NT2/D1 (cell line): Measurements from ENCODE around the gene HIPK3.

ENCODE experiments used
- DNase-seq: peaks from one replicate; pipeline ENCODE4 v3.0.0-alpha.2; 2011; ENCODE audit warnings: low read depth, low spot score
- H3K27me3 ChIP-seq: 2 replicates; pipeline ENCODE4 v1.6.0; 2011; ENCODE audit warnings: mild to moderate bottlenecking; ENCODE audit not compliant: insufficient read length, insufficient read depth
- H3K36me3 ChIP-seq: 2 replicates; pipeline ENCODE4 v1.6.1; 2011; ENCODE audit warnings: mild to moderate bottlenecking, low read length, mixed read lengths; ENCODE audit not compliant: insufficient read depth, insufficient read length
- H3K4me1 ChIP-seq: 2 replicates; pipeline ENCODE4 v1.5.1; 2011; ENCODE audit not compliant: insufficient read depth, insufficient read length
- H3K4me3 ChIP-seq: 2 replicates; pipeline ENCODE4 v1.5.1; 2011; ENCODE audit warnings: low read depth; ENCODE audit not compliant: insufficient read length
- H3K9ac ChIP-seq: 2 replicates; pipeline ENCODE4 v1.6.0; 2011; ENCODE audit warnings: low read depth; ENCODE audit not compliant: insufficient read length
- H3K9me3 ChIP-seq: 2 replicates; pipeline ENCODE4 v1.5.1; 2011; ENCODE audit warnings: mild to moderate bottlenecking, low read length; ENCODE audit not compliant: insufficient read depth
- SUZ12 ChIP-seq: IDR thresholded peaks from 2 replicates; pipeline ENCODE4 v1.6.1; 2011; ENCODE audit not compliant: insufficient read length, insufficient read depth; ENCODE audit errors: extremely low read depth
- YY1 ChIP-seq: IDR thresholded peaks from 2 replicates; pipeline ENCODE4 v1.6.1; 2011; ENCODE audit not compliant: insufficient read length, insufficient read depth
- ZNF274 ChIP-seq: IDR thresholded peaks from 2 replicates; pipeline ENCODE4 v1.6.1; 2011; ENCODE audit warnings: mild to moderate bottlenecking, low read depth, low read length

HIPK3 gene

GRCh38 chr11:33390944-33391892, 134.0 kb downstream of the HIPK3 start:
- no peak for DNase-seq
- Histone ChIP-seq H3K9ac (no peak overlapping the region), H3K9me3 (no peaks in the 10 kb centered on the region), H3K27me3 (no peaks in the 10 kb centered on the region), H3K36me3 (no peaks in the 10 kb centered on the region), H3K4me1 (no peaks in the 10 kb centered on the region), H3K4me3 (no peak overlapping the region)
- TF ChIP-seq ZNF274 (no peak), YY1 (no peak), SUZ12 (no peak)

DNA sequence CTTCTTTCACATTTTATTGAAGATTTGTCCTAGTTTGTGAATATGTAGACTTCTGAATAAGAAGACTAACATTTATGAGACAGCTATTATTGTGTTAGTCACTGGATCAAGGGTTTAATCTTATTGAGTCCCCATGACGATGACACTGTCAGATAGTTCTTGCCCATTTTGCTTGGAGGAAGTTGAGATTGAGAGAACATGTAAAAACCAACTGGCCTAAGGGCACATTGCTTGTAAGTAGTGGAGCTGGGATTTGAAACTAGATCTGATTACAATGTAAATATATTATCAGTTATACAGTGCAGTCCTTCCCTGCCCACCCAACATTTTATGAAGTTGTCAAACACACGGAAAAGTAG, 134.7 kb downstream of the HIPK3 start:
- DNase-seq, result no peak
- no peaks in the 10 kb centered on the region for H3K27me3 ChIP-seq
- no peaks in the 10 kb centered on the region for H3K36me3 ChIP-seq
- no peaks in the 10 kb centered on the region for H3K9me3 ChIP-seq
- H3K4me3 ChIP-seq, result no peak overlapping the region
- no peaks in the 10 kb centered on the region for H3K4me1 ChIP-seq
- TF ChIP-seq ZNF274, result no peak
- no peak for TF ChIP-seq SUZ12
- no peak for TF ChIP-seq YY1
- H3K9ac ChIP-seq, result no peak overlapping the region

- Histone ChIP-seq H3K9ac (no peak overlapping the region), H3K9me3 (no peaks in the 10 kb centered on the region), H3K4me1 (no peaks in the 10 kb centered on the region), H3K4me3 (no peak overlapping the region), H3K27me3 (no peaks in the 10 kb centered on the region), H3K36me3 (no peaks in the 10 kb centered on the region)
- TF ChIP-seq SUZ12 (no peak), ZNF274 (no peak), YY1 (no peak)
- DNase-seq, result no peak
These were observed 137.4 kb downstream of the HIPK3 start for GRCh38 chr11:33394431-33395109.

DNA sequence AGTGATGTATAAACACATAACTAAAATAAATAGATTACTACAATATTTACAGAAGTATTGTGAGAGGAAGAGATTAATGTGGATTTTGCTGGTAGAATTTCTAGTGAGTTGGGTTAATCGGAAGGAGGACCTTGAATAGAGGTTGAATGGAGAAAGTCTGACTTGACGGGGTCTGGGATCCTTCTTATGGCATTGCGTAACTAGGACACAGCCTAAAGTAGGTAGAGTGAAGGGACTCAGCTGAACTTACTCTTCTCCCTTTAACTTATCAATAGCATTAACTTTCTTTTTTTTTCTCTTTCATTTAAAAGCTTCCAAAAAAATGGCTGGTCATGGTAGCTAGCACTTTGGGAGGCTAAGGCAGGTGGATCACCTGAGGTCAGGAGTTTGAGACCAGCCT, 139.2 kb downstream of the HIPK3 start:
- Histone ChIP-seq H3K9ac (no peak overlapping the region), H3K4me3 (no peak overlapping the region), H3K4me1 (no peaks in the 10 kb centered on the region), H3K36me3 (no peaks in the 10 kb centered on the region), H3K9me3 (no peaks in the 10 kb centered on the region), H3K27me3 (no peaks in the 10 kb centered on the region)
- TF ChIP-seq SUZ12 (no peak), YY1 (no peak), ZNF274 (no peak)
- no peak for DNase-seq

DNA sequence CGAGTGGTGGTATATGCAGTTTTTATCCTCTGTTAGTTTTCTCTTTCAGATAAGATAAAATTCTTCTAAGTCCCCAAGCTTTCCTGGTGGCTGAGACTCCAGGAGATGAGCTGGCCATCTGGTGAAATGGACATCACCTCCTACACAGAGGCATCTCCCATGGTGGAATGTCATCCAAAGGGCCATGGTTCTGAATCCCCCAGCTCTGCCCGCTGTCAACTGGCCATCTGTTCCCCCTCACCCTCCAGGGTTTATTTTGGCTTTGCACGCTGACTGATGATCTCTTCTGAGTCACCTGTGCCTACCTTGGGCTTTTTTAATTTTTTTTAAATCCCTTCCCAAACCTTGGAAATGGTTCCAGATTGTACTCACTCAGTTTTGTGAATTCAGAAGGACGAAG, 142.2 kb downstream of the HIPK3 start:
- no peaks in the 10 kb centered on the region for H3K27me3 ChIP-seq
- TF ChIP-seq YY1 (no peak), SUZ12 (no peak), ZNF274 (no peak)
- no peak overlapping the region for H3K9ac ChIP-seq
- H3K36me3 ChIP-seq, result no peaks in the 10 kb centered on the region
- DNase-seq, result no peak
- no peaks in the 10 kb centered on the region for H3K9me3 ChIP-seq
- H3K4me3 ChIP-seq, result no peak overlapping the region
- no peaks in the 10 kb centered on the region for H3K4me1 ChIP-seq

DNA sequence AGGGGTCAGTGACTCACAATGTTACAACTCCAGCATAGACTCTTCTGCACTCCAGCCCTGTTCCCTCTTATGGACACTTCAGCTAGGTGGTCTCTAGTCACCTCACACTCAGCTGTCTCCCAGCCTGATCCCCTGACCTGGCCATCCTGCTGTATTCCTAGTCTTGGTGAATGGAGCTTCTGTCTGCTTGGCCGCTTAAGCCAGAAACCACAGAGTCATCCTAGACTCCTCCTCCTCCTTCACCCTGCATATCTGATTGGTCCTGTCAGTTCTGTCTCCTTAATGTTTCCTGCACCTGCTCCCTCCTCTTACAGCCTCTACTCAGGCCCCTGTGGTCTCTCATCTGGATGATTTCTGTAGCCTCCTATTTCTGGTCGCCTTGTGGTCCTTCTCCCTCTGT, 144.9 kb downstream of the HIPK3 start:
- Histone ChIP-seq H3K9ac (no peak overlapping the region), H3K4me3 (no peak overlapping the region), H3K36me3 (no peaks in the 10 kb centered on the region), H3K27me3 (no peaks in the 10 kb centered on the region), H3K4me1 (no peaks in the 10 kb centered on the region), H3K9me3 (no peaks in the 10 kb centered on the region)
- DNase-seq, result no peak
- TF ChIP-seq ZNF274 (no peak), SUZ12 (no peak), YY1 (no peak)

- DNase-seq, result no peak
- TF ChIP-seq ZNF274 (no peak), YY1 (no peak), SUZ12 (no peak)
- H3K4me3 ChIP-seq, result no peak overlapping the region
- H3K27me3 ChIP-seq, result no peaks in the 10 kb centered on the region
- H3K9me3 ChIP-seq, result no peaks in the 10 kb centered on the region
- H3K4me1 ChIP-seq, result no peaks in the 10 kb centered on the region
- H3K36me3 ChIP-seq, result no peaks in the 10 kb centered on the region
- H3K9ac ChIP-seq, result no peak overlapping the region
These were observed 146.2 kb downstream of the HIPK3 start for GRCh38 chr11:33403344-33403743.
